HG03045 (cell line): ENCODE measurements around the gene CROCC2.

Experiments used
- ATAC-seq: cut with Tn5 transposase; IDR thresholded peaks from one replicate; pipeline ENCODE4 v1.9.1; 2021; ENCODE audit warnings: mild to moderate bottlenecking, moderate library complexity; ENCODE audit not compliant: unreplicated experiment

The CROCC2 gene

GRCh38 chr2:240875228-240876034 is 30.7 kb upstream of the CROCC2 start:
- ATAC-seq, result no peak

- ATAC-seq, result no peak
Observed at GRCh38 chr2:240876035-240876474, 30.1 kb upstream of the CROCC2 start.

GRCh38 chr2:240876475-240877251 is 29.5 kb upstream of the CROCC2 start:
- ATAC-seq, result no peak

- no peak for ATAC-seq
Observed at GRCh38 chr2:240877460-240878340, 28.4 kb upstream of the CROCC2 start.

- ATAC-seq, result no peak
Observed at GRCh38 chr2:240878341-240878936, 27.7 kb upstream of the CROCC2 start.

- no peak for ATAC-seq
Observed at GRCh38 chr2:240879105-240879504, 27.0 kb upstream of the CROCC2 start.

- ATAC-seq, result no peak
Observed at GRCh38 chr2:240881913-240882312, 24.2 kb upstream of the CROCC2 start.

GRCh38 chr2:240884221-240884620 is 21.9 kb upstream of the CROCC2 start:
- ATAC-seq, result no peak

GRCh38 chr2:240884745-240885144 is 21.4 kb upstream of the CROCC2 start:
- no peak for ATAC-seq

GRCh38 chr2:240885566-240885965 is 20.6 kb upstream of the CROCC2 start:
- no peak for ATAC-seq

GRCh38 chr2:240886023-240886565 is 20.0 kb upstream of the CROCC2 start:
- no peak for ATAC-seq

- ATAC-seq, result no peak
Observed at GRCh38 chr2:240886678-240887609, 19.2 kb upstream of the CROCC2 start.

- ATAC-seq, result no peak
Observed at GRCh38 chr2:240887631-240888030, 18.5 kb upstream of the CROCC2 start.

GRCh38 chr2:240888130-240888889 is 17.8 kb upstream of the CROCC2 start:
- no peak for ATAC-seq

GRCh38 chr2:240888890-240889573 is 17.1 kb upstream of the CROCC2 start:
- ATAC-seq, result no peak

- ATAC-seq, result no peak
Observed at GRCh38 chr2:240889601-240890560, 16.3 kb upstream of the CROCC2 start.

GRCh38 chr2:240890691-240891090 is 15.4 kb upstream of the CROCC2 start:
- ATAC-seq, result no peak
